Vagina (tissue), 2 donors: ENCODE measurements around the gene B4GALNT3.

Experiments used
- CTCF ChIP-seq, 3 experiments: fragments of 450-650 bp in 2 of 3; fragments of 200-600 bp in 1 of 3; sonication (generic) in 1 of 3; IDR thresholded peaks; one replicate each; pipeline ENCODE4 v1.5.1; 2017 to 2019; ENCODE audit warnings: antibody characterized with exemption in 3 of 3, mild to moderate bottlenecking in 2 of 3, moderate library complexity in 2 of 3
- POLR2A ChIP-seq, 2 donors: fragments of 450-650 bp; IDR thresholded peaks; one replicate each; pipeline ENCODE4 v1.6.1; 2017; ENCODE audit warnings: antibody characterized with exemption in 2 of 2, mild to moderate bottlenecking in 2 of 2, moderate library complexity in 2 of 2
- POLR2AphosphoS5 ChIP-seq, 2 donors: sonication (generic); formaldehyde crosslinking; IDR thresholded peaks; one replicate each; pipeline ENCODE4 v1.9.0; 2017; ENCODE audit warnings: antibody characterized with exemption in 2 of 2, mild to moderate bottlenecking in 2 of 2, low read depth in 1 of 2; ENCODE audit not compliant: insufficient read depth in 1 of 2

GRCh38 chr12:468671-469389, 9.1 kb downstream of the B4GALNT3 start:
- TF ChIP-seq CTCF (IDR thresholded peaks at IDR 0.05) (no peak), POLR2A (IDR thresholded peaks at IDR 0.05) (no peak), POLR2AphosphoS5 (IDR thresholded peaks at IDR 0.05; ENCODE audit: insufficient read depth in 1 of 2, low read depth in 1 of 2) (no peak)
